ENCODE data around the gene ANKRD13A. TPM values are rescaled to one million over a fixed set of nuclear protein-coding genes. Genes with fewer than 3 reads are reported as not detected.

ANKRD13A gene
- total RNA-seq, 3 donors from 2014 or later, result 66.4 to 172 (median 88.2) TPM

GRCh38 chr12:109999649-109999971 lies 380 bp downstream of the ANKRD13A start:
- Histone ChIP-seq H3K9me3 (no peaks in the 10 kb centered on the region), H3K36me3 (no peaks in the 10 kb centered on the region), H3K27me3 (no peaks in the 10 kb centered on the region), H3K4me1 (peaks cover 0 to 15% of the 10 kb centered on the region in 2 donors), H3K27ac (peak overlapping the region; percentile 86 to 91), H3K4me3 (peak overlapping the region; percentile 96 to 99 (median 99))
- intact Hi-C loops (cut with DNase I; ENCODE audit: low total_unique reads), result no loop called here
- TF ChIP-seq POLR2A (IDR thresholded peaks at IDR 0.05), result no peak
- TF ChIP-seq POLR2AphosphoS5 (IDR thresholded peaks at IDR 0.05), result no peak
- no peak for TF ChIP-seq CTCF (IDR thresholded peaks at IDR 0.05)
- DNase-seq (ENCODE audit: low spot score in 2 of 2), result no peak

- peak overlapping the region; percentile 96 to 99 (median 99) for H3K4me3 ChIP-seq
- TF ChIP-seq POLR2AphosphoS5 (IDR thresholded peaks at IDR 0.05), result no peak
- TF ChIP-seq CTCF (IDR thresholded peaks at IDR 0.05), result no peak
- TF ChIP-seq POLR2A (IDR thresholded peaks at IDR 0.05), result no peak
- no peaks in the 10 kb centered on the region for H3K9me3 ChIP-seq
- DNase-seq (ENCODE audit: low spot score in 2 of 2), result no peak
- no peaks in the 10 kb centered on the region for H3K36me3 ChIP-seq
- intact Hi-C loops (cut with DNase I; ENCODE audit: low total_unique reads), result no loop called here
- peaks cover 0 to 14% of the 10 kb centered on the region in 2 donors for H3K4me1 ChIP-seq
- H3K27me3 ChIP-seq, result no peaks in the 10 kb centered on the region
- H3K27ac ChIP-seq, result peak overlapping the region; percentile 86 to 91
Measured at GRCh38 chr12:109999983-110000505, 814 bp downstream of the ANKRD13A start.

GRCh38 chr12:110001596-110001995 lies 2.4 kb downstream of the ANKRD13A start:
- H3K4me1 ChIP-seq, result peaks cover 0 to 11% of the 10 kb centered on the region in 2 donors
- peak overlapping the region; percentile 83 to 85 for H3K27ac ChIP-seq
- intact Hi-C loops (cut with DNase I; ENCODE audit: low total_unique reads), result no loop called here

GRCh38 chr12:110002676-110003515 lies 3.7 kb downstream of the ANKRD13A start:
- H3K9me3 ChIP-seq, result no peaks in the 10 kb centered on the region

More at GRCh38 chr12:110001596-110001995, 2.4 kb downstream of the ANKRD13A start:
- Histone ChIP-seq H3K4me3 (no peak overlapping the region), H3K9me3 (no peaks in the 10 kb centered on the region), H3K27me3 (no peaks in the 10 kb centered on the region), H3K36me3 (no peaks in the 10 kb centered on the region)
- TF ChIP-seq POLR2A (IDR thresholded peaks at IDR 0.05) (no peak), POLR2AphosphoS5 (IDR thresholded peaks at IDR 0.05) (no peak), CTCF (IDR thresholded peaks at IDR 0.05) (no peak)
- DNase-seq (ENCODE audit: low spot score in 2 of 2), result no peak

More at GRCh38 chr12:110002676-110003515, 3.7 kb downstream of the ANKRD13A start:
- Histone ChIP-seq H3K27ac (peak overlapping the region; percentile 83 to 85), H3K4me3 (peak overlapping the region in 1 of 3 donors; percentile 26), H3K4me1 (peaks cover 0 to 11% of the 10 kb centered on the region in 2 donors), H3K27me3 (no peaks in the 10 kb centered on the region), H3K36me3 (no peaks in the 10 kb centered on the region)
- intact Hi-C loops (cut with DNase I; ENCODE audit: low total_unique reads), result no loop called here
- TF ChIP-seq POLR2AphosphoS5 (IDR thresholded peaks at IDR 0.05) (peak in 1 of 3 donors; percentile 12), CTCF (IDR thresholded peaks at IDR 0.05) (no peak)
- DNase-seq (ENCODE audit: low spot score in 2 of 2), result no peak

All from breast epithelium (tissue), 4 donors.